ENCODE results near the gene SP3.

DNA sequence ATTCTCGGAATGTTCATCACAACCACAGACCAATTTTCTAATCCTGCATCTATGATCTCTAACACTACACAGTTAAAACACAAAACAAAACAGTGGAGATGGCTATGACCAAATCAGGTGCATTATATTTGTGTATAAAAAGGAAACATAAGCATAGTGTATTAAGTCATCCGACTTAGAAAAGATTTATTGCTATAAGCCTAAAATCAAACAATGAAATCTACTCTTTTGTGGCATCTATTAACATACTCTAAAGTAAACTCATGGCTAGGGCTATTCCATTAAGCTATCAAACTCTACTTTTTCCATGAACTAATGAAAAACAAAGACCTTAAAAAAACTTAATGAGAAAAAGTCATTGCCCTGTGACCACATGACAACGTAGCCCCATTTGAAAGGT is 8.7 kb downstream of the SP3 start:
- TF ChIP-seq, protein P1, sequence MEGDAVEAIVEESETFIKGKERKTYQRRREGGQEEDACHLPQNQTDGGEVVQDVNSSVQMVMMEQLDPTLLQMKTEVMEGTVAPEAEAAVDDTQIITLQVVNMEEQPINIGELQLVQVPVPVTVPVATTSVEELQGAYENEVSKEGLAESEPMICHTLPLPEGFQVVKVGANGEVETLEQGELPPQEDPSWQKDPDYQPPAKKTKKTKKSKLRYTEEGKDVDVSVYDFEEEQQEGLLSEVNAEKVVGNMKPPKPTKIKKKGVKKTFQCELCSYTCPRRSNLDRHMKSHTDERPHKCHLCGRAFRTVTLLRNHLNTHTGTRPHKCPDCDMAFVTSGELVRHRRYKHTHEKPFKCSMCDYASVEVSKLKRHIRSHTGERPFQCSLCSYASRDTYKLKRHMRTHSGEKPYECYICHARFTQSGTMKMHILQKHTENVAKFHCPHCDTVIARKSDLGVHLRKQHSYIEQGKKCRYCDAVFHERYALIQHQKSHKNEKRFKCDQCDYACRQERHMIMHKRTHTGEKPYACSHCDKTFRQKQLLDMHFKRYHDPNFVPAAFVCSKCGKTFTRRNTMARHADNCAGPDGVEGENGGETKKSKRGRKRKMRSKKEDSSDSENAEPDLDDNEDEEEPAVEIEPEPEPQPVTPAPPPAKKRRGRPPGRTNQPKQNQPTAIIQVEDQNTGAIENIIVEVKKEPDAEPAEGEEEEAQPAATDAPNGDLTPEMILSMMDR (IDR thresholded peaks at IDR 0.05) = no peak
- no peak for TF ChIP-seq POLR2A (IDR thresholded peaks at IDR 0.05)

Data from body of pancreas (tissue), 4 donors.